ENCODE results near the gene PDS5B. TPM values are rescaled to one million over a fixed set of nuclear protein-coding genes. Genes with fewer than 3 reads are reported as not detected.

PDS5B gene
- total and polyA plus RNA-seq, 7 experiments from 2014 or later = 36.0 to 68.0 (median 44.2) TPM

DNA sequence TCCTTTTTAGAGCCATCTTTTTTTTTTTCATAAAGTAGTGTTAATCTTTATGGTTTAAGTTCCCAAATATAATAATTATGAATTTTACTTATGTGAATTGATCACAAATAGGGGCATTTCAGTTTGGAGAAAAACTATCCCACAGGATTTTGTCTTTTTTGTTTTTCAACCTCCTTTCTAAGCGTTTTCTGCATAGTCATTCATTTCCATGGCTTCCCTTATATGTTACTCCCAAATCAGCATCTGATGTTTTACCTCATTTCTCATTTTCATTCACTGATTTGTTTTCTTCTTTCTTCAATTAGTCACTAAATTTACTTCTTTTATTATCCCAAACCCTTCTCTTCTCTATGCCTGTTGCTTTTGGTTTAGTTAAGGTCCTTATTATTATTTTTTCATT lies 24.7 kb downstream of the PDS5B start:
- no peaks in the 10 kb centered on the region for H3K36me3 ChIP-seq (ENCODE audit: control insufficient read depth in 2 of 3, insufficient read depth in 3 of 3, low read length in 3 of 3)
- no peaks in the 10 kb centered on the region for H3K27me3 Mint-ChIP-seq
- no peak overlapping the region for H3K4me3 ChIP-seq (ENCODE audit: low read length)
- intact Hi-C loops (cut with micrococcal nuclease) = no loop called here
- peaks cover 0 to 76% (median 26%) of the 10 kb centered on the region in 11 donors for H3K9me3 Mint-ChIP-seq
- H3K9me3 ChIP-seq (ENCODE audit: control insufficient read depth in 2 of 3, low read length in 3 of 3) = peaks cover 0 to 3% (median 0%) of the 10 kb centered on the region in 3 experiments
- ChIA-PET CTCF (no interaction called here), POLR2A (no interaction called here)
- DNase-seq (no peak), ATAC-seq (no peak)
- no peaks in the 10 kb centered on the region for H3K27me3 ChIP-seq (ENCODE audit: control insufficient read depth in 2 of 2, insufficient read depth in 2 of 2, low read length in 2 of 2)
- H3K36me3 Mint-ChIP-seq = peaks cover 11 to 57% (median 40%) of the 10 kb centered on the region in 5 donors
- no peak overlapping the region for H3K27ac ChIP-seq (ENCODE audit: low read depth, low read length)
- no peak overlapping the region for H3K4me3 Mint-ChIP-seq
- H3K4me1 ChIP-seq (ENCODE audit: control insufficient read depth in 2 of 2, insufficient read depth in 2 of 2, low read length in 2 of 2) = no peaks in the 10 kb centered on the region
- H3K4me1 Mint-ChIP-seq = peaks cover 4 to 66% (median 54%) of the 10 kb centered on the region in 7 donors
- H3K27ac Mint-ChIP-seq = no peak overlapping the region

DNA sequence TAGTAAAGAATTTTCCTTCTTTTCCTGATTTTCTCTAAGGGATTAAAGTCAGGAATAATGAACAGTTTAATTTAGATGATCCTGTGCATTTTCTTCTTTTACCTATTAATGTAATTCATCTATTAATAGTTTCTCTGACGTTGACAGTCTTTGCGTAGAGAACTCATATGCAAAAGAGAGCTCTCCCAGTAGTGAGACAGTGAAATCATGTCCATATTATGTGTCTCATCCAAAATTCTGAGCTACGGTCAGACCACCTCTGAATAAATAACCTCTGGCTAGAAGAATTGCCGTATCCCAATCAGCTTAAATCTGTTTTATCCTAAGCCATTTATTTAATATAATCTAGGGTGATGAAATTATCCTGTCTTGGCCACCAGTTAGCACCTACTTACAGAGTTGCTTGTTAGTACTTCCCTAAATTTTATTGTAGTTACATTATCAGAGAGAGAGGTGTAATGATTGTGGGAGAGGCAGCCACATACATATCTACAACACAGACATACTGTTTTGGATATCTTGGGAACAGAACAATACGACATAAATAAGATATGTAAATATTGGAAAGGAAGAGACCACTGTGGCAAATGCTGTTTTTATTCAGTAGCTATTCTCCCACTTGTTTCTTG lies 30.7 kb downstream of the PDS5B start:
- DNase-seq (no peak), ATAC-seq (no peak)
- no peak overlapping the region for H3K27ac ChIP-seq (ENCODE audit: low read depth, low read length)
- Mint-ChIP-seq H3K4me3 (no peak overlapping the region), H3K36me3 (peaks cover 8 to 60% (median 50%) of the 10 kb centered on the region in 5 donors), H3K27me3 (no peaks in the 10 kb centered on the region), H3K9me3 (peaks cover 4 to 88% (median 34%) of the 10 kb centered on the region in 11 donors), H3K27ac (no peak overlapping the region), H3K4me1 (peaks cover 7 to 53% (median 33%) of the 10 kb centered on the region in 7 donors)
- no peak overlapping the region for H3K4me3 ChIP-seq (ENCODE audit: low read length)
- H3K9me3 ChIP-seq (ENCODE audit: control insufficient read depth in 2 of 3, low read length in 3 of 3) = peaks cover 0 to 8% (median 0%) of the 10 kb centered on the region in 3 experiments
- intact Hi-C loops (cut with micrococcal nuclease) = no loop called here
- POLR2A ChIA-PET = no interaction called here
- H3K4me1 ChIP-seq (ENCODE audit: control insufficient read depth in 2 of 2, insufficient read depth in 2 of 2, low read length in 2 of 2) = no peaks in the 10 kb centered on the region
- H3K36me3 ChIP-seq (ENCODE audit: control insufficient read depth in 2 of 3, insufficient read depth in 3 of 3, low read length in 3 of 3) = no peaks in the 10 kb centered on the region
- CTCF ChIA-PET = no interaction called here
- no peaks in the 10 kb centered on the region for H3K27me3 ChIP-seq (ENCODE audit: control insufficient read depth in 2 of 2, insufficient read depth in 2 of 2, low read length in 2 of 2)

DNA sequence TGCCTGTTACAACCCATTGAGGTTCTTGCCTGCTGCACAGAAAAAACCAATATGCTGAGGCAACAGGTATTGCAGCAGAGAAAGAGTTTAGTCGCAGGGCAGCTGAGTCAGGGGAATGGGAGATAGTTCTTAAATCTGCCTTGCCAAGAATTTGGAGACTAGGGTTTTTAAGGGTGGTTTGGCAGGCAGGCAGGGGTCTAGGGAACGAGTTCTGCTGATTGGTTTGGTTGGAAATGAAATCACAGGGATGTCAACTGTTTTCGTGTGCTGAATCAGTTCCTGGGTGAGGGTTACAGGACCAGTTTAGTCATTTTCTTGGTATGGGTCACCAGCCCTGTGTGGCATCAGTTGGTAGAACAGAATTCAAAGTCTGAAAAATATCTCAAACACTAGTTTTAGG lies 36.6 kb downstream of the PDS5B start:
- Mint-ChIP-seq H3K27me3 (no peaks in the 10 kb centered on the region), H3K27ac (no peak overlapping the region), H3K9me3 (peaks cover 6 to 58% (median 27%) of the 10 kb centered on the region in 11 donors), H3K4me1 (peaks cover 20 to 64% (median 46%) of the 10 kb centered on the region in 7 donors), H3K36me3 (peaks cover 9 to 40% (median 35%) of the 10 kb centered on the region in 5 donors), H3K4me3 (peak overlapping the region in 2 of 10 donors; percentile 14 to 25)
- no peak for DNase-seq
- CTCF ChIA-PET = no interaction called here
- no peaks in the 10 kb centered on the region for H3K36me3 ChIP-seq (ENCODE audit: control insufficient read depth in 2 of 3, insufficient read depth in 3 of 3, low read length in 3 of 3)
- intact Hi-C loops (cut with micrococcal nuclease) = no loop called here
- H3K27ac ChIP-seq (ENCODE audit: low read depth, low read length) = no peak overlapping the region
- ATAC-seq = no peak
- no peaks in the 10 kb centered on the region for H3K4me1 ChIP-seq (ENCODE audit: control insufficient read depth in 2 of 2, insufficient read depth in 2 of 2, low read length in 2 of 2)
- H3K27me3 ChIP-seq (ENCODE audit: control insufficient read depth in 2 of 2, insufficient read depth in 2 of 2, low read length in 2 of 2) = no peaks in the 10 kb centered on the region
- POLR2A ChIA-PET = no interaction called here
- H3K9me3 ChIP-seq (ENCODE audit: control insufficient read depth in 2 of 3, low read length in 3 of 3) = peaks cover 0 to 8% (median 3%) of the 10 kb centered on the region in 3 experiments
- no peak overlapping the region for H3K4me3 ChIP-seq (ENCODE audit: low read length)

DNA sequence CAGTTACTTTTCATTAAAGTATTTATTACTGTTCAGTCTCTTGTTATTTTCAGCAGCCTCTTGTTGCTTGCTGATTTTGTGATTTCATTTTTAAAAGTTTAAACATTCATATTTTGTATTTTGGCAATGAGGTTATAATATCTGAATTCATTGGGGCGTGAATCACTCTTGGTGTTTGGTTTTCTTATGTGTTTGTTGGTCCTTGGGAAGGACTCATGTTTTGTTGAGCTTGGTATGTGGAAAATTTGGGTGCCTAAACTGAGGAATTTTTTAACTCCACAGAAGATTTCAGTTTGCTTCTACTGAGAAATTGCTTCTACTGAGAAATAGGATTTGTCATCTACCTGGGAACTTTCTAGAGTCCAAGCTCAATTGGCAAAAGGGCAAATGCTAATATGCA lies 38.2 kb downstream of the PDS5B start:
- H3K36me3 Mint-ChIP-seq = peaks cover 5 to 32% (median 28%) of the 10 kb centered on the region in 5 donors
- Histone ChIP-seq H3K36me3 (ENCODE audit: control insufficient read depth in 2 of 3, insufficient read depth in 3 of 3, low read length in 3 of 3) (no peaks in the 10 kb centered on the region), H3K4me3 (ENCODE audit: low read length) (no peak overlapping the region), H3K4me1 (ENCODE audit: control insufficient read depth in 2 of 2, insufficient read depth in 2 of 2, low read length in 2 of 2) (no peaks in the 10 kb centered on the region), H3K9me3 (ENCODE audit: control insufficient read depth in 2 of 3, low read length in 3 of 3) (peaks cover 0 to 8% (median 3%) of the 10 kb centered on the region in 3 experiments), H3K27ac (ENCODE audit: low read depth, low read length) (no peak overlapping the region), H3K27me3 (ENCODE audit: control insufficient read depth in 2 of 2, insufficient read depth in 2 of 2, low read length in 2 of 2) (no peaks in the 10 kb centered on the region)
- intact Hi-C loops (cut with micrococcal nuclease) = no loop called here
- peak overlapping the region in 2 of 10 donors; percentile 32 to 34 for H3K4me3 Mint-ChIP-seq
- DNase-seq (no peak), ATAC-seq (no peak)
- no peaks in the 10 kb centered on the region for H3K27me3 Mint-ChIP-seq
- peaks cover 14 to 67% (median 49%) of the 10 kb centered on the region in 7 donors for H3K4me1 Mint-ChIP-seq
- no peak overlapping the region for H3K27ac Mint-ChIP-seq
- POLR2A ChIA-PET = no interaction called here
- peaks cover 10 to 43% (median 24%) of the 10 kb centered on the region in 11 donors for H3K9me3 Mint-ChIP-seq
- CTCF ChIA-PET = interaction anchor here (1.2 kb wide), 1 partner anchor 13 kb away, joined by 3 read pairs; no protein-coding TSS in a partner anchor

DNA sequence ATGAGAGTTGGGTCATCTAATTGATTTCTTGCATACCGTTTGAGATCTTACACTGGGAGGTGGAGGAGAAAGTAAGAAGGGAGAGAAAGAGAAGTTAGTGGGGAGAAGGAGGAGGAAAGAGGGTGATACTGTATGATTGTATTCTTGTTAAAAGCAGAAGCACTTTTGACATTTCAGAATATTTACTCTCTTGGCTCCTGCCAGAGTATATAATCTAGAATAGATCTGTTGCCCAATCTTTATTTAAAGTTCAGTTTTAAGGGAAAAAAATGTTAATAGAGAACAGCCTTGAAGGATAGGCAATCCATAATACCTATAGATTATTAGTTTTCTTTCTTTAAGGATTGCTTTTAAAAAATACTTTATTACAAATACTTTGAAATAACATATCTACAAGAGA lies 41.5 kb downstream of the PDS5B start:
- H3K4me1 Mint-ChIP-seq = peaks cover 26 to 81% (median 60%) of the 10 kb centered on the region in 7 donors
- H3K9me3 Mint-ChIP-seq = peaks cover 3 to 13% (median 7%) of the 10 kb centered on the region in 11 donors
- ATAC-seq (no peak), DNase-seq (no peak)
- H3K27ac Mint-ChIP-seq = no peak overlapping the region
- H3K27me3 ChIP-seq (ENCODE audit: control insufficient read depth in 2 of 2, insufficient read depth in 2 of 2, low read length in 2 of 2) = no peaks in the 10 kb centered on the region
- POLR2A ChIA-PET = no interaction called here
- H3K4me3 Mint-ChIP-seq = no peak overlapping the region
- H3K36me3 ChIP-seq (ENCODE audit: control insufficient read depth in 2 of 3, insufficient read depth in 3 of 3, low read length in 3 of 3) = no peaks in the 10 kb centered on the region
- intact Hi-C loops (cut with micrococcal nuclease) = loop anchor here in 1 of 2 donors (2.0 kb wide), 1 partner anchor 15 kb away; no protein-coding TSS in a partner anchor
- H3K36me3 Mint-ChIP-seq = peaks cover 3 to 24% (median 14%) of the 10 kb centered on the region in 5 donors
- no peaks in the 10 kb centered on the region for H3K4me1 ChIP-seq (ENCODE audit: control insufficient read depth in 2 of 2, insufficient read depth in 2 of 2, low read length in 2 of 2)
- CTCF ChIA-PET = no interaction called here
- H3K9me3 ChIP-seq (ENCODE audit: control insufficient read depth in 2 of 3, low read length in 3 of 3) = peaks cover 0 to 3% (median 3%) of the 10 kb centered on the region in 3 experiments
- H3K27ac ChIP-seq (ENCODE audit: low read depth, low read length) = no peak overlapping the region
- no peak overlapping the region for H3K4me3 ChIP-seq (ENCODE audit: low read length)
- no peaks in the 10 kb centered on the region for H3K27me3 Mint-ChIP-seq

DNA sequence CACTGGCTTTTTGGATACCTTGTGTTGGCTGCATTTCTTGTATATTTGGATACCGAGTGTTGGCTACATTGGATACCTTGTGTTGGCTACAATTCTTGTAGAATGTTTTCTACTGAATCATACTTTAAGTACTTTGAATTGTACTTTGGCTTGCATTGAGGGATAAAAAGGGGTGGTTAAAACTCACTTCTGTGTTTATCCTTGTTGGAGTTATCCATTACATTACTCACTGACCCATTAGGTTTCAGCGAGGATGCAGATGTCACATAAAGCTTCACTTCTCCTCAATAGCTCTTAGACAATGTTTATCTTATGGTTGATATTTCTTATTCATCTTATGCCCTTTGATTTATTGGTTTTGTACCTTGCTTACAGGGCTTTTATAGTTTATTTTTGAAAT lies 43.1 kb downstream of the PDS5B start:
- H3K27me3 ChIP-seq (ENCODE audit: control insufficient read depth in 2 of 2, insufficient read depth in 2 of 2, low read length in 2 of 2) = no peaks in the 10 kb centered on the region
- Mint-ChIP-seq H3K4me3 (no peak overlapping the region), H3K4me1 (peaks cover 23 to 84% (median 63%) of the 10 kb centered on the region in 7 donors), H3K27me3 (no peaks in the 10 kb centered on the region), H3K36me3 (peaks cover 0 to 21% (median 8%) of the 10 kb centered on the region in 5 donors), H3K9me3 (peaks cover 0 to 5% (median 0%) of the 10 kb centered on the region in 11 donors), H3K27ac (no peak overlapping the region)
- H3K27ac ChIP-seq (ENCODE audit: low read depth, low read length) = no peak overlapping the region
- no peak overlapping the region for H3K4me3 ChIP-seq (ENCODE audit: low read length)
- DNase-seq (no peak), ATAC-seq (no peak)
- POLR2A ChIA-PET = no interaction called here
- intact Hi-C loops (cut with micrococcal nuclease) = no loop called here
- no peaks in the 10 kb centered on the region for H3K9me3 ChIP-seq (ENCODE audit: control insufficient read depth in 2 of 3, low read length in 3 of 3)
- no peaks in the 10 kb centered on the region for H3K36me3 ChIP-seq (ENCODE audit: control insufficient read depth in 2 of 3, insufficient read depth in 3 of 3, low read length in 3 of 3)
- CTCF ChIA-PET = interaction anchor here (0.6 kb wide), 1 partner anchor 682 kb away, joined by 3 read pairs; no protein-coding TSS in a partner anchor
- no peaks in the 10 kb centered on the region for H3K4me1 ChIP-seq (ENCODE audit: control insufficient read depth in 2 of 2, insufficient read depth in 2 of 2, low read length in 2 of 2)
